Gastrocnemius medialis (tissue), 4 donors: ENCODE results near the gene TTL.

Experiments
- CTCF ChIP-seq, 5 experiments: fragments of 450-650 bp in 3 of 5; fragments of 200-600 bp in 2 of 5; sonication (generic) in 2 of 5; IDR thresholded peaks in 4 of 5; conservative IDR thresholded peaks in 1 of 5; 1 replicate in 4 of 5; 2 replicates in 1 of 5; pipeline ENCODE4 v1.5.1; 2016 to 2019; ENCODE audit warnings: antibody characterized with exemption in 5 of 5, mild to moderate bottlenecking in 3 of 5, moderate library complexity in 3 of 5
- POLR2A ChIP-seq, 2 donors: fragments of 450-650 bp; IDR thresholded peaks; one replicate each; pipeline ENCODE4 v1.6.1; 2017; ENCODE audit warnings: antibody characterized with exemption in 2 of 2, mild to moderate bottlenecking in 2 of 2, moderate library complexity in 2 of 2

GRCh38 chr2:112485849-112486248 lies 3.9 kb downstream of the TTL start:
- TF ChIP-seq CTCF (IDR thresholded peaks at IDR 0.05 in 4 of 5, conservative IDR thresholded peaks at IDR 0.05 in 1 of 5) (no peak), POLR2A (IDR thresholded peaks at IDR 0.05) (no peak)
